Measurements from ENCODE around the gene RPS6KA2.

Gene RPS6KA2

DNA sequence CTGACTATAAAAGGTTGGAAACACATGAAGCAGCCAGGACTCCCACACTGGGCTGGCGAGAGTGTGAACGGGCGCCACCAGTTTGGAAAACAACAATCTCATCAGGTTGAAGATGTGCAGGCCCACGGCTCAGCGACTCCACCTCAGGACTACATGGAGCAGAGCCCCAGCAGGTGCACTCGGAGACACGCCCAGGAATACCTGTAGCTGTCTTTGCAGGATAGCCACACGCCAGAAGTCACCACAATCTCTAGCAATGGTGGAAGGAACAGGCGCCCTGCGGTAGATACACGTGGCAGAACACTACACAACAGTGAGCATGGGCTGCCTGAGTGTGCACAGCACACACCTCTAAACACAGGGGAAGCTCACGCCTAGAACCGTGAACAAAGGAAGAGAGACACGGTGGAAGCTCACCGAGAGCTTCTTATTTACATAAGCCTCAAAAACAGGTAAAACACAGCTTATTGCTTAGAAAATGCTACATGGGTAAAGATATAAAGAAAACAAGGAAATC lies 28.7 kb upstream of the RPS6KA2 start:
- TF ChIP-seq, protein P1, sequence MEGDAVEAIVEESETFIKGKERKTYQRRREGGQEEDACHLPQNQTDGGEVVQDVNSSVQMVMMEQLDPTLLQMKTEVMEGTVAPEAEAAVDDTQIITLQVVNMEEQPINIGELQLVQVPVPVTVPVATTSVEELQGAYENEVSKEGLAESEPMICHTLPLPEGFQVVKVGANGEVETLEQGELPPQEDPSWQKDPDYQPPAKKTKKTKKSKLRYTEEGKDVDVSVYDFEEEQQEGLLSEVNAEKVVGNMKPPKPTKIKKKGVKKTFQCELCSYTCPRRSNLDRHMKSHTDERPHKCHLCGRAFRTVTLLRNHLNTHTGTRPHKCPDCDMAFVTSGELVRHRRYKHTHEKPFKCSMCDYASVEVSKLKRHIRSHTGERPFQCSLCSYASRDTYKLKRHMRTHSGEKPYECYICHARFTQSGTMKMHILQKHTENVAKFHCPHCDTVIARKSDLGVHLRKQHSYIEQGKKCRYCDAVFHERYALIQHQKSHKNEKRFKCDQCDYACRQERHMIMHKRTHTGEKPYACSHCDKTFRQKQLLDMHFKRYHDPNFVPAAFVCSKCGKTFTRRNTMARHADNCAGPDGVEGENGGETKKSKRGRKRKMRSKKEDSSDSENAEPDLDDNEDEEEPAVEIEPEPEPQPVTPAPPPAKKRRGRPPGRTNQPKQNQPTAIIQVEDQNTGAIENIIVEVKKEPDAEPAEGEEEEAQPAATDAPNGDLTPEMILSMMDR (IDR thresholded peaks at IDR 0.05; ENCODE audit: insufficient read depth, low read length, poor library complexity, severe bottlenecking), result no peak
- no peak for DNase-seq (ENCODE audit: extremely low read depth, insufficient read length)
- no peak overlapping the region for H3K4me3 ChIP-seq (replicated peaks; ENCODE audit: low read depth, low read length)
- H3K36me3 ChIP-seq (ENCODE audit: control insufficient read depth, insufficient read depth, low read length), result no peaks in the 10 kb centered on the region
- peaks cover 2% of the 10 kb centered on the region; the same call in 1 of the 2 replicates for H3K27me3 ChIP-seq (replicated peaks; ENCODE audit: control insufficient read depth, insufficient read depth, low read length)

DNA sequence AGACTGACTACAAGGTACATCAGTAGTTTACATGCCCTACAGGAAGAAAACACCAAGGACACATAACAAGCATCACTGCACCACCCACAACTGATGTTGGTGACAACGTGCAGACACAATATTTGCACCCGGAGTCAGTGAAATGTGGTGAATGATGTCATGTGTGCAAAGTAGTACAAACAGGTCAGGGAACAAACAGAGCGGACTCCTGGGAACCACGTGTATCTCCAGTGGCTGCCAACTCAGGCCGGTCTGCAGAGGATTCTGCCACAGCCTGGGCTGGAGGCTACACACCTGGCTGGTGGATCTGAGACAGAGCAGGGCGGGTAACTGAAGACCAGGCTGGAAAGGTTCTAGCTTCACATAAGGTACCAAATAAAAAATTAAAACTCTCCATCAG lies 28.2 kb upstream of the RPS6KA2 start:
- no peak for DNase-seq (ENCODE audit: extremely low read depth, insufficient read length)
- H3K36me3 ChIP-seq (ENCODE audit: control insufficient read depth, insufficient read depth, low read length), result no peaks in the 10 kb centered on the region
- TF ChIP-seq, protein P1 (IDR thresholded peaks at IDR 0.05; ENCODE audit: insufficient read depth, low read length, poor library complexity, severe bottlenecking), result no peak
- H3K27me3 ChIP-seq (replicated peaks; ENCODE audit: control insufficient read depth, insufficient read depth, low read length), result peaks cover 2% of the 10 kb centered on the region; the same call in 1 of the 2 replicates
- no peak overlapping the region for H3K4me3 ChIP-seq (replicated peaks; ENCODE audit: low read depth, low read length)

DNA sequence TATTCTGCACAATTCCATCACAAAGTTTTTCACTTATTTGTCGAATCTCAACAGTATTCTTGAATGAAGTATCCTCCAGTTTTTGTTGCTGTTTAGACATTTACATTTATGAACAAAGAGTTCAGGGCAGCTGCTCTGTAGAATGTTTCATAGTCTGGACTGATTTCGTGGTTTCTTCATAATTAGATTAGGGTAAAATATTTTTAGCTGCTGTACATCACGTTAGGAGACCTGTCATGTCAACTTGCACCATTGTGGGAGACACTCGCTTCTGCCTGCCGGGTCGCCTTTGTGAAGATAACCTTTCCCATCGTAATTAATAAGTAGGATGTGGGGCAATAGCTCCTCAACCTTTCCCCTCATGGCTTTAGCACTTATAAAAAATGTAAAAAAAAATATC lies 27.5 kb upstream of the RPS6KA2 start:
- no peaks in the 10 kb centered on the region for H3K36me3 ChIP-seq (ENCODE audit: control insufficient read depth, insufficient read depth, low read length)
- H3K27me3 ChIP-seq (replicated peaks; ENCODE audit: control insufficient read depth, insufficient read depth, low read length), result peaks cover 2% of the 10 kb centered on the region; the same call in 1 of the 2 replicates
- H3K4me3 ChIP-seq (replicated peaks; ENCODE audit: low read depth, low read length), result no peak overlapping the region
- DNase-seq (ENCODE audit: extremely low read depth, insufficient read length), result no peak
- TF ChIP-seq, protein P1 (IDR thresholded peaks at IDR 0.05; ENCODE audit: insufficient read depth, low read length, poor library complexity, severe bottlenecking), result no peak

DNA sequence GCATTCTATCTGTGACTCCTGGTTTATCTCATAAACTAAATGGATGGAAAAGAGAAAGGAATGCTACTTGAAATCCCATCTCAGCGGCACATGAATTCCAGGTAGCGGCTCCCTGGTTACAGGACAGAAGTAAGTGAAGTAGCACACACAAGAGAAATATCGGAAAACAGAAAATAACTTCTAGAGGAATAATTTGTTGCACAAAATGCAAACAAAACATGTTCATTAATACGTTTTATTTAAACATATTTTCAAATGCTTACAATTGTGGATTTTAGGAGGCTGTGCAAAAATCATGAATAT lies 26.5 kb upstream of the RPS6KA2 start:
- TF ChIP-seq, protein P1 (IDR thresholded peaks at IDR 0.05; ENCODE audit: insufficient read depth, low read length, poor library complexity, severe bottlenecking), result no peak

DNA sequence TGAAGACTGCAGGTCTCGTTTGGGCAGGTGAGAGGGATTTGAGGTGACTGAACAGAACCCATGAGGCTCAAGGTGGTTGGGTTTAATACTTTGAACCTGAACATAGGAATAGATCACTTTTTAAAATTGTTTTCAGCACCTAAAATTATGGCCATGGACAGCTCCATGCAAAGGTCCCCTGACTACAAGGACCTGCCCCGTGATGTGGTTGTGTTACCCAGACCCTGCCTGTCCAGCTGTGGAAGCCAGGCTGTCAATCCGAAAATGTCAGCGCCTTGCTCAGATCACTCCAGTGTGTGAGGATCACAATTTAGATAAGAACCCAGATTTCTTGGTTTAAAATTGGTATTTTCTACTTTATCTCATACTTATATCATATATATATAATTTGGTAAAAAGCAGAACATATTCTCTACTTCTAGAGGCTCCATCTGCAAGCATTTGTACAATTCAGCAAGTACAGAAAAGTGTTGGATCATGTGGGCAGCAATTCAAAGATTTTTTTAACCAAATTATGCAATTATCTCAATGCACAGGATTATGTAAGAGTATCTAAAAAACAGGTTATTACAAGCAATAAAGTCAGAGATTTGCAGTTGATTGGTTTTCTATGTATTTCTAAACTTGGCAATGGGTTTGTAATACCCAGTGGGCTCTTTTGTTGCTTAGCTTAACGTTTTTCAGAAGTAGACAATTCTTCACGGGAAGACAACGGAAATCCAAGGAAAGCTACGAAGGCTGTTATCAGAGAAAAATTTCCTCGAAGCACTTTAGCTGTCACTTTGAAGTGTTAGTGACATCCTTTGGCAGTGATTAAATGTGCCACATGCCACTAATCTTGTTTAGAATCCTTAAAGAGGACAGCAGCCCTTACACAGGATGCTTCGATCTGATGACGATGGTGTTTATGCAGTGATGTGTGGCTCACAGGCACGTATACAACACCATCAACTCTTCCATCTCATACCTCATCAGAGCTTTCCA lies 24.1 kb upstream of the RPS6KA2 start:
- Histone ChIP-seq H3K36me3 (ENCODE audit: control insufficient read depth, insufficient read depth, low read length) (no peaks in the 10 kb centered on the region), H3K4me3 (replicated peaks; ENCODE audit: low read depth, low read length) (no peak overlapping the region), H3K27me3 (replicated peaks; ENCODE audit: control insufficient read depth, insufficient read depth, low read length) (no peaks in the 10 kb centered on the region)
- TF ChIP-seq, protein P1 (IDR thresholded peaks at IDR 0.05; ENCODE audit: insufficient read depth, low read length, poor library complexity, severe bottlenecking), result no peak
- no peak for DNase-seq (ENCODE audit: extremely low read depth, insufficient read length)

More for the DNA sequence above, 26.5 kb upstream of the RPS6KA2 start:
- no peak overlapping the region for H3K4me3 ChIP-seq (replicated peaks; ENCODE audit: low read depth, low read length)
- H3K36me3 ChIP-seq (ENCODE audit: control insufficient read depth, insufficient read depth, low read length), result no peaks in the 10 kb centered on the region
- DNase-seq (ENCODE audit: extremely low read depth, insufficient read length), result no peak
- H3K27me3 ChIP-seq (replicated peaks; ENCODE audit: control insufficient read depth, insufficient read depth, low read length), result peaks cover 2% of the 10 kb centered on the region; the same call in 1 of the 2 replicates
